HG03457 (cell line): ENCODE data around the gene PPFIBP2.
"Not testable (repeated sequence)": the region's sequence is repeated elsewhere in the genome, so short reads cannot be mapped to it uniquely, and the experiment has no call there.

Experiments
- ATAC-seq: cut with Tn5 transposase; IDR thresholded peaks from one replicate; pipeline ENCODE4 v1.9.1; 2021; ENCODE audit warnings: moderate number of reproducible peaks; ENCODE audit not compliant: unreplicated experiment

PPFIBP2 gene

GRCh38 chr11:7655253-7656217, 141.7 kb downstream of the PPFIBP2 start:
- ATAC-seq, result no peak

DNA sequence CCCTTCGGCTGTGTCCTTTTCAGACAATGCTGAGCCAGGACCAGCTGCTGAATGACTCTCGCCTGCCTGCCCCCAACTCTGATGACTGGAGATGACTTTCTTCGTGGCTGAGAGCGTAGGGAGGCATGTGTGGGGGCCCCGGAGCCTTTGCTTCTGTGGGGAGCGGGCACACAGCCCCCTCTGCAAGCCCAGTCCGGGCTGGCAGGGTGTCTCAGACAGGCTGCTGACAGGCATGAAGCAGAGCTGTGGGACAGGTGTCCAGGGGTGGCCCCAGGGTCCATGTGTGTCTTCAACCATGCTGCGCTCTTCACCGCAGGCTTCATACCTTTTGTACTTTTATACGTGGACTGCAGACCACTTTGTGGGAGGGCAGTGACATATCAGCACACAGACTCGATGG, 142.9 kb downstream of the PPFIBP2 start:
- no peak for ATAC-seq

GRCh38 chr11:7657306-7658025, 143.7 kb downstream of the PPFIBP2 start:
- no peak for ATAC-seq

DNA sequence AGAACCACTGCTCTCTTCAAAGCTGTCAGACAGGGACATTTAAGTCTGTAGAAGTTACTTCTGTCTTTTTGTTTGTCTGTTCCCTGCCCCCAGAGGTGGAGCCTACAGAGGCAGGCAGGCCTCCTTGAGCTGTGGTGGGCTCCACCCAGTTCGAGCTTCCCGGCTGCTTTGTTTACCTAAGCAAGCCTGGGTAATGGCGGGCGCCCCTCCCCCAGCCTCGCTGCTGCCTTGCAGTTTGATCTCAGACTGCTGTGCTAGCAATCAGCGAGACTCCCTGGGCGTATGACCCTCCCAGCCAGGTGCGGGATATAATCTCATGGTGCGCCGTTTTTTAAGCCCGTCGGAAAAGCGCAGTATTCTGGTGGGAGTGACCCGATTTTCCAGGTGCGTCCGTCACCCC, 149.7 kb downstream of the PPFIBP2 start:
- not testable (repeated sequence) for ATAC-seq

DNA sequence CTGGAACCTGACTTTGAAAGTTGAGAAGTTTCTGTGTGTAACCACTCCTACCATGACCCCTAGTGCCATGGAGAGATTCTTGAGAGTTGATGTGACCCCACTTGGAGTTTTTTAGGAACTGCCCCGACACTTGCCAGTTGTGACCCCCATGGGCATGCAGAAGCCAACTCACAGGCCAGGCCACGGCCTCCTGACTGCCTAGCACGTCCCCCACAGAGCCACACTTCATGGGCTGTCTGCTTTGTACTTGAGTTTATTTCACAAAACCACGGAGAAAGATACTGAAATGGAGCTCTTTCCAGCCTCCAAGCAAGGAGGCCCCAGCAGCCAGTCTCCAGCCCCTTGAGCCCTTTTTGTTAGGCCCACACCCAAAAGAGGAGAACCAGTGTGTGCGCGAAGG, 151.1 kb downstream of the PPFIBP2 start:
- ATAC-seq, result no peak

DNA sequence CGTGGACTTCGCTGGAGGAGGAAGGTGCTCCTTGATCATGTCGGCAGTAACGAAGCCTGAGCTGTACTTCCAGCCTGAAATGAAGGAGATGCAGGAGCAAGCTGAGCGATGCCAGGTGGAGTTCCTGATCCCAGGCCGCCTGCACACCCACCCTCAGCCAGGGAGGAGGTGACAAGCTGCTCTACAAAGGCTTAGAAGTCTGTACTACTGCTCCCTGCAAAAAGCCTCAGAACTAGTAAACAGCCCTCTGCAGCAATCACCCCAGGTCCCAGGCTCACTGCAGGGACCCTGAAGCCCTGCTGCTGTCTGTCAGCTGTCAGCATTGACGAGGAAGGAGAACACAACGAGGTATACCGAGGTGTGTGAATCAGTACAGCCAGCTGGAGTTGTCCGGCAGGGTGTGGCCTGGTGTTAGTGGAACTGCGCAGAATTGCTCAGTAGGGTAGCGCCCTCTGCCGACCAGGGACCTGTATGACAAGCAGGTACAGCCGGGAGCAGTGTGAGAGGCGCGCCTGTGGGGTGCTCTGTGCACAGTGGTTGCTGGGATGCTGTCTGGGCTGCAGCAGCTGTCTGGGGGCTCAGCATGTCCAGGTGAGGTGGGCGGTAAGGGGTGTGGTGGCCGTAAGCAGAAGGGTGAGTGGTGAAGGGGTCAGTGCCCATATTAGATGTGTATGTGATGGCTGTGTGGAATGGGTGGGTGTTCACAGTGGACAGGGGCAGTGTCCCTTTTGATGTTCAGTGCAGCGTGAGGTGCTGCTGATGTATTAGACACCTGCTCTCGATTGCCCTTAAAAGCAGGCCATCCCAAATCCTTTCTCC, 151.9 kb downstream of the PPFIBP2 start:
- peak; percentile 89 for ATAC-seq

DNA sequence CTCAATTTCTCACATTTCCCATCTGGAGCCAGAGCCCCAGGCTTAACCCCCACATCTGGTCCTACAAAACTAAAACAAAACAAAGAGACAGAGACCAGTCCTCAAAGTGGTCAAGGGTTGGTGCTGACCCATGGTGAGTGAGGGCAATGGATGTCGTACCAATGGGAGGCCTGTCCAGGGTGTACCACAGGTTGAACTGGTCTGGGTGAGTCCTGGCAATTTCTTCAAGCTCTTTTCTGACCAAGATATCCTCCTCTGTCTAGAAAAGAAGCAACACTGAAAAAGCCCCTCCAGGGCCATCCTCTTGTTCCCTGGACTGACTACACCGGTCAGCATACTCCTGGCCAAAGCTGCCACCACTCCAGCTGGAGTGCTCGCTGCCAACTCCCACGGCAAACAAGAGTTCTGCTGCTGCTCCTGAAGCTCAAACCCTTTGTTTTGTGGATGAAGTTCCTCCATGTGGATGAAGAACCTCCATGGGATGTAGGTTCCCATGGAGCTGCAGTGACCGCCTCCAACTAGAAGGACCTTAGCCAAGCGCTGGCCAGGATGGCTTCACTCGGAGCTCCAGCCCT, 152.6 kb downstream of the PPFIBP2 start:
- ATAC-seq, result no peak

GRCh38 chr11:7667460-7667859, 153.7 kb downstream of the PPFIBP2 start:
- ATAC-seq, result no peak

GRCh38 chr11:7668464-7668863, 154.7 kb downstream of the PPFIBP2 start:
- ATAC-seq, result no peak

- no peak for ATAC-seq
These were observed 155.1 kb downstream of the PPFIBP2 start for GRCh38 chr11:7668911-7669310.

DNA sequence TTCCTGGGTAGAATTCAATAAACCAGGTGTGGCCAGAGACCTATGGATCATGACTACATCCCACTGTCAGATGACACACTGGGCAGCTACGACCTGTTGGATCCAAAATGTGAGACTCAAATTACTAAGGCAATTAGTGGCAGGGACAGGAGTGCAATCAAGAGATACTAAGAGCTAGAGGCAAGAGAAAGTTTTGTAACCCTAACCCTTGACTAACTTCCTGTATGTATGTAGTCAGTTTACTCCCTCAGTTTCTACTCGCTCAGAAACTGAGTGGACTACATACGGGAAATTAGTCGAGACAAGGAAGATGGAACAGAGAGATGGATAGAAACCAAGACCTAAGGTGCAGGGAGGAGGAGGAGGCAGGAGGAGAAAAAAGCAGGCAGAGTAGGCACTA, 156.8 kb downstream of the PPFIBP2 start:
- ATAC-seq, result no peak

DNA sequence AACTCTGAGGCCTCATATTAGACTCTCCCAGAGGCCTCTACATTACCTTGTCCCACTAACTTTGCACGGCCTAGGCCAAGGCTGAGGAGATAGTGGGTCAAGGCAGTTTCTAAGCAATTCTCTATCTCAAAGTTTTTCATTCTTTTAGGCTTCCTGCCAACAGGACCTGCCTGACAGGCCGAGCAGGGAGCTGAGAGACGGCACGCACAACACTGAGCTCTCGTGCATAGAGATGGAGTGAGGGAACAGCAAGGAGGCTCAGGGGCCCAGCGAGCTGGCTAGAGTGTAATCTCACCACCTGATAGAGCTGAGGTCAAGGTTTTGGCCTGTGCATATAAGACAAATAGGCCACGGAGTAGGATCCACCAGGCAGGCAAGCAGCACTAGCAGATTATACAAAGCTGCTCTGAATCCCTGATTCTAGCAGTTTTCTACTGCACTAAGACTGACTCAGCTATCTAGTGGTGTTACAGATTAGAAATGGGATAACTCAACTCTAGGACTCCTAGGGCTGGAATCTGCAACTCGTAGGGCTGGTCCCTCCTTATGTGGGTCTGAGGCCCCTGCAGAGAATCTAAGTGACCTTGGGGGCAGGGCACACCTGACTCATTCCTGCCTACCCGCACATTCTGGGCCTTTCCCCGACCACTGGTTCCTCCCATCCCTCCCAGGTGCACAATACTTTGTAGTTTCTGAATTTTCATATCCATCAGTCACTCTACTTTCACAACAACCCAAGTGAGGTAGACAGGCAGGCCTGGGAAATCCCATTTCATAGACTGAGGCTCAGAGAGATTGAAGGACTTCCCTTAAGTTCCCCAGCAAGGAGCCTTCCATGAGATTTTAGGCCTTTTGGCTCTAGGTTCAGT, 157.8 kb downstream of the PPFIBP2 start:
- ATAC-seq, result peak; percentile 60

GRCh38 chr11:7672276-7672959, 158.6 kb downstream of the PPFIBP2 start:
- no peak for ATAC-seq

DNA sequence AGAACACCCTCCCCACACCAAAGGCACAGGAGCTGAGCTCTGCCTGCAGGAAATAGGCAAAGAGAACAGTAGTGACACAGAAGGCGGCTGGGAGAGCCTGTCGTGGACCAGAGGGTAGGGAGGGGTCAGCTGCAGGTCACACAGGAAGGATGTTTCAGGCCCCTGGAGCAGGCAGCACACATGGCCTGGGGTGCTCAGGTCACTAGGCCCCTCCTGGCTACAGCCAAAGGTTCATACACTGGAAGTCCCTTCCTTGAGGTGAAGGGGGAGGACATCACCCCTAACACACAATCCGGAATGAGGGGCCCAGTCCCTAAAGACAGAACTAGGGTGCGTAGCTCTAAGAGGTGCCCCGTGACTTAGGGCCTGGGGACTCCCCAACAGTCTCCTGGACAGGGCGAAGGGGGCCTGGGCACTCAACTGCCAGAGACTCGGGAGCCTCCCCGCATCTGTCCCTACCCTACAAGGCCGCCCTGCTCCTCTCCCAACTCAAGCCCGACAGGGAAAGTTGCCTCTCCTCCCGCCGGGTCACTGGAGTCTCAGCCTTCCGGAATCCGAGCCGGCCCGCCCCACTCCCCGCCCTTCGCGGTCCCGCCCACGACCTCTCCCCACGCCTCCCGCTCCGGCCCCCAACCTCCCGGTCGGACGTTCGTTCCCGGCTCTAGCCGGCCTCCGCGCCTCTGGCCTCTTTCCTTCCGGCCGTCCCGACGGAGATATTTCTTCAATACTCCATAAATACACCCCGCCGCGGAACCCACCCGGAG, 159.3 kb downstream of the PPFIBP2 start, which contains the start of gene CYB5R2:
CYB5R2 (minus strand) TSS at position 541 of the 764 bp plus-strand sequence. CDS start 675 bp downstream, outside the sequence.
- no peak for ATAC-seq

GRCh38 chr11:7673724-7674434, 160.1 kb downstream of the PPFIBP2 start:
- ATAC-seq, result no peak

- ATAC-seq, result no peak
These were observed 161.8 kb downstream of the PPFIBP2 start for GRCh38 chr11:7675631-7676030.

DNA sequence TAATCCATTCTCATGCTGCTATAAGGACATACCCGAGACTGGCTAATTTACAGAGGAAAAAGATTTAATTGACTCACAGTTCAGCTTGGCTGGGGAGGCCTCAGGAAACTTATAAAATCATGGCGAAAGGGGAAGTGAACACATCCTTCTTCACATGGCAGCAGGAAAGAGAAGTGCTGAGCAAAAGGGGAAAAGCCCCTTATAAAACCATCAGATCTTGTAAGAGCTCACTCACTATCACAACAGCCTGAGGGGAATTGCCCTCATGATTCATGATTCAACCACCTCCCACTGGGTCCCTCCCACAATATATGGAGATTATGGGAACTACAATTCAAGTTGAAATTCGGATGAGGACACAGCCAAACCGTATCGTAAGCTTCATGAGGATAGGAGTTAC, 163.3 kb downstream of the PPFIBP2 start:
- ATAC-seq, result no peak

DNA sequence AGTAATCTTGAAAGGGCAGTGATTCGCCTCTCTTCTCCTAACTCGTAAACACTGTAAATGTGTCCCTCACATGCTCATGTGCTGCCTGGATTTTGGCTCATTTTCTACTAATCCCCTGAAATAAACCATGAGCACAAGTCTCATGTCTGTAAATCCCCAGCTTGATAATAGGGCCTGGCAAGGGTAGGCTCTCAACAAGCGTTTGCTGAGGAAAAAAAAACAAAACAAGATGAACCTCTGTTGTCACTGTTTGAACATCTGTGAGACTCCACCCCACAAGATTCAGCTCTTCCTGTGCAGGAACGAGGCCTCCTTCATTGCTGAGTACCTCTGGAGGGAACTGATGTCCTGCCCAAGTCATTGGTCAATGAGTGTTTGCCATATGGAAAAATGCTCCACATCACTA, 164.0 kb downstream of the PPFIBP2 start:
- no peak for ATAC-seq
